Fibroblast of skin of back (primary cell): ENCODE data around the gene TCF23. TPM values are rescaled to one million over a fixed set of nuclear protein-coding genes. Genes with fewer than 3 reads are reported as not detected.
"Not testable (repeated sequence)": the region's sequence is repeated elsewhere in the genome, so short reads cannot be mapped to it uniquely, and the experiment has no call there.

Experiments used
- DNase-seq: peaks from one replicate; pipeline ENCODE4 v3.0.0-alpha.2; 2013
- polyA plus RNA-seq, 2 experiments: library from polyadenylated mRNA; unstranded; fragments of 120-200 nt; gene quantifications; one replicate each; pipeline ENCODE4 v1.2.1, GENCODE V29; 2013; ENCODE audit not compliant: insufficient read length in 2 of 2

TCF23 gene
- not detected for polyA plus RNA-seq (2013, experiment 1 of 2; ENCODE audit: insufficient read length)
- polyA plus RNA-seq (2013, experiment 2 of 2; ENCODE audit: insufficient read length): not detected

DNA sequence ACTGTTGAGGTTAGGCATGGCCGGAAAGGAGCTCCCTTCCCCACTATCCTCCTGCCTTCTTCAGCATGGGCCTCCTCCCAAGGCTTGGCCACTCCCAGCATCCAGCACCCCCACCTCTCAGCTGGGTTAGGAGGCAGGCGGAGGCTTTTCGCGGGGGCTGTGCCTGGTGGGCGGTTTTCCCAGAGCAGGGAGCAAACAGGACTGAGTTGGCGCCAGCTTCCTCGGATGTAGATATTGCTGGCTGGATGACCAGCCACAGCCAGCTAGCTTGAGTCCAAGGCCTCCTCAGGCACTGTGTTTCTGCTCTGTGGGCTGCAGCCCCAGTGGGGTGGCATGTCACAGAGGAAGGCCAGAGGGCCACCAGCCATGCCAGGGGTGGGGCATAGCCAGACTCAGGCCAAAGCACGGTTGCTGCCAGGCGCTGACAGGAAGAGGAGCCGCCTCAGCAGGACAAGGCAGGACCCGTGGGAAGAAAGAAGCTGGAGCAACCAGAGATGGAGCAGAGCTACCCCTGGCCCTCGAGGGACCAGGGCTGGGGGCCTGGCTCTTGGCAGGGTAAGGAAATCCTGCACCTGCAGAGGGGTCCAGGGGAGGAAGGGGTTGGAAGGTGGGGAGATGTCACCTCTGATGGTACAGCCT is at the start of gene TCF23:
Gene TCF23 (plus strand): TSS at position 204 of the 639 bp plus-strand sequence. CDS start 130 bp downstream, at position 334.
- no peak for DNase-seq

DNA sequence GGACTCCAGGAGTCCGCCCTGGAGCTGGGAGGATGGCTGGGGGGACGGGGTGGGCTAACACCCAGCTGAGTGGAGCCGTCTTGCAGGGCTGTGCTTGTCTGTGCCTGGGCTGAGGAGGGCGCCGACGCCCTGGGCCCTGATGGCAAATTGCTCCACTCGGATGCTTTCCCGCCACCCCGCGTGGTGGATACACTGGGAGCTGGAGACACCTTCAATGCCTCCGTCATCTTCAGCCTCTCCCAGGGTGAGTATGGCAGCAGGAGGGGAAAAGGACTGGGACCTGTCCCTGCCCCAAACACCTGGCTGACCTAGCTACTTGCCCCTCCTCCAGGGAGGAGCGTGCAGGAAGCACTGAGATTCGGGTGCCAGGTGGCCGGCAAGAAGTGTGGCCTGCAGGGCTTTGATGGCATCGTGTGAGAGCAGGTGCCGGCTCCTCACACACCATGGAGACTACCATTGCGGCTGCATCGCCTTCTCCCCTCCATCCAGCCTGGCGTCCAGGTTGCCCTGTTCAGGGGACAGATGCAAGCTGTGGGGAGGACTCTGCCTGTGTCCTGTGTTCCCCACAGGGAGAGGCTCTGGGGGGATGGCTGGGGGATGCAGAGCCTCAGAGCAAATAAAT is 49.4 kb upstream of the TCF23 start:
- no peak for DNase-seq

DNA sequence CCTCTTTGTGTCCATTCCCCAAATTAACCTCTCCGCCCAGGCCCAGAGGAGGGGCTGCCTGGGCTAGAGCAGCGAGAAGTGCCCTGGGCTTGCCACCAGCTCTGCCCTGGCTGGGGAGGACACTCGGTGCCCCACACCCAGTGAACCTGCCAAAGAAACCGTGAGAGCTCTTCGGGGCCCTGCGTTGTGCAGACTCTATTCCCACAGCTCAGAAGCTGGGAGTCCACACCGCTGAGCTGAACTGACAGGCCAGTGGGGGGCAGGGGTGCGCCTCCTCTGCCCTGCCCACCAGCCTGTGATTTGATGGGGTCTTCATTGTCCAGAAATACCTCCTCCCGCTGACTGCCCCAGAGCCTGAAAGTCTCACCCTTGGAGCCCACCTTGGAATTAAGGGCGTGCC is 48.8 kb upstream of the TCF23 start:
- no peak for DNase-seq

DNA sequence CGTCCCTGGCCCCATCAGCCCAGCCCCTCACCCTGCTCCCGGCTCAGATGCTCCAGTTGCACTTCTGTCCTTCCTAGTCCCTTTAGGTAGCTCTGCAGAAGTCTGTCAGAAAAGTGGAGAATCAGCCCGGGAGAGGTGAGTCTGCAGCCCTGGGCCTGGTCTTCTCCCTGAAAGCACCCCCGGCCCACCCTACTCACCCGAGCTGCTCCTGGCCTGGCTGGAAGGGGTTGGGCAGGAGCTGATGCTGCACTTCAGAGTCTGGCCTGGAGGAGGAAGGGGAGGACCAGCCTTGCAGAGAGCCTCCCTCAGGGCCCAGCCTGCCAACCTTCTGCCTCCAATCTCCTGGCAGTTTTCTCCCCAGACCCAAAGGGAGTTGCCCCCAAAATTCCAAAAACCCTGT is 46.5 kb upstream of the TCF23 start:
- no peak for DNase-seq

DNA sequence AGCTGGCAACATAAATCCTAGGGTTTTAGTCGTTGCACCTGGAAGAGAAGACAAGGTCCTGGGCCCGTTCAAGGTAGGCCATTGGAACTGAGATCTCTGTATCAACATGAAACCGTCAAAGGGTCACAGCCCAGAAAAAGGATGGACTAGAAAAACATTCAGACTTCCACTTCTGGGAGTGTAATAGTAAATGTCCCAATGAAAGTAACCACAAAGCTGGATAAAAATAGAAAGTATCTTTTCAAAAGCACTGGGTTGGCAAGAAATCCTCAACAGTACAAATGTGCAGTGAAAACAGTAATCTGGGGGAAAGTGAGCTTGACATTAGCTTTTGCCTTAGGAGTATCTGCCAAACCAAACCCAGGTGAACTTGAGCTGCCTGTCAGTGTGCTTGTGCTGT is 42.8 kb upstream of the TCF23 start:
- DNase-seq: no peak

DNA sequence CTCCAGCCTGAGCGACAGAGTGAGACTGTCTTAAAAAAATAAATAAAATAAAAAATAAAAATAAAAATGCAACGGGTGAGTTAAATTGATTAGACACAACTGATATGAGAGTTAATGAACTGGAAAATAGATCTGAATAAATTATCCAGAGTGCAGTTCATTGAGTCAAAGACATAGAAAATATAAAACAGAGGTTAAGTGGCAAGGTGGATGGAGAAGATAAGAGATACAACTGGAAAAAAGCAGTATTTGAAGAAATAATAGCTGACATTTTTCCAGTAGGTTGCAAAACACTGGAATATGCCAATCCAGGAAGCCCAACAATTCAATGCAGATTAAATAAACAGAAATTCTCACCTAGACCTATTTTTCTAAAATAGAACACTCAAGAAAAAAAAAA is 40.6 kb upstream of the TCF23 start:
- no peak for DNase-seq

DNA sequence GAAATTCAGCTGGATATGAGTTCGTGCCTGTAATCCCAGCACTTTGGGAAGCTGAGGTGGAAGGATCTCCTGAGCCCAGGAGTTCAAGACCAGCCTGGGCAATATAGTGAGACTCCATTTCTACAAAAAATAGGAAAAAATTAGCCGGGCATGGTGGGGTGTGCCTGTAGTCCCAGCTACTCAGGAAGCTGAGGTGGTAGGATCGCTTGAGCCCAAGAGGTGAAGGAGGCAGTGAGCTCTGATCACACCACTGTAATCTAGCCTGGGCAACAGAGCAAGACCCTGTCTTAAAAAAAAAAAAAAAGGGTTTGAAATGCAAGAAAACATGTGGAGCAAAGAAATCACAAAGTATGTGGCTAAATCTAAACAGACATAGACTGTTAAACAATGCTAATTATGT is 39.7 kb upstream of the TCF23 start:
- DNase-seq: no peak

DNA sequence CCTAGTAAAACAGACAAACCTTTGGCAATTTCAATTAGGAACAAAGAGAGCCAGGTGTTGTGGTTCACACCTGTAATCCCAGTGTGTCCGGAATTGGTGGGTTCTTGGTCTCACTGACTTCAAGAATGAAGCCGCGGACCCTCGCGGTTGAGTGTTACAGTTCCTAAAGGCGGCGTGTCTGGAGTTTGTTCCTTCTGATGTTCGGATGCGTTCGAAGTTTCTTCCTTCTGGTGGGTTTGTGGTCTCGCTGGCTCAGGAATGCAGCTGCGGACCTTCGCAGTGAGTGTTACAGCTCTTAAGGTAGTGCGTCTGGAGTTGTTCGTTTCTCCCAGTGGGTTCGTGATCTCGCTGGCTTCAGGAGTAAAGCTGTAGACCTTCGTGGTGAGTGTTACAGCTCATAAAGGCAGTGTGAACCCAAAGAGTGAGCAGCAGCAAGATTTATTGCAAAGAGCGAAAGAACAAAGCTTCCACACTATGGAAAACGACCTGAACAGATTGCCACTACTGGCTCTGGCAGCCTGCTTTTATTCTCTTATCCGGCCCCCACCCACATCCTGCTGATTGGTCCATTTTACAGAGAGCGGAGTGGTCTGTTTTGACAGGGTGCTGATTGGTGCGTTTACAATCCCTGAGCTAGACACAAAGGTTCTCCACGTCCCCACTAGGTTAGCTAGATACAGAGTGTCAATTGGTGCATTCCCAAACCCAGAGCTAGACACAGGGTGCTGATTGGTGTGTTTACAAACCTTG is 38.0 kb upstream of the TCF23 start:
- DNase-seq: not testable (repeated sequence)

DNA sequence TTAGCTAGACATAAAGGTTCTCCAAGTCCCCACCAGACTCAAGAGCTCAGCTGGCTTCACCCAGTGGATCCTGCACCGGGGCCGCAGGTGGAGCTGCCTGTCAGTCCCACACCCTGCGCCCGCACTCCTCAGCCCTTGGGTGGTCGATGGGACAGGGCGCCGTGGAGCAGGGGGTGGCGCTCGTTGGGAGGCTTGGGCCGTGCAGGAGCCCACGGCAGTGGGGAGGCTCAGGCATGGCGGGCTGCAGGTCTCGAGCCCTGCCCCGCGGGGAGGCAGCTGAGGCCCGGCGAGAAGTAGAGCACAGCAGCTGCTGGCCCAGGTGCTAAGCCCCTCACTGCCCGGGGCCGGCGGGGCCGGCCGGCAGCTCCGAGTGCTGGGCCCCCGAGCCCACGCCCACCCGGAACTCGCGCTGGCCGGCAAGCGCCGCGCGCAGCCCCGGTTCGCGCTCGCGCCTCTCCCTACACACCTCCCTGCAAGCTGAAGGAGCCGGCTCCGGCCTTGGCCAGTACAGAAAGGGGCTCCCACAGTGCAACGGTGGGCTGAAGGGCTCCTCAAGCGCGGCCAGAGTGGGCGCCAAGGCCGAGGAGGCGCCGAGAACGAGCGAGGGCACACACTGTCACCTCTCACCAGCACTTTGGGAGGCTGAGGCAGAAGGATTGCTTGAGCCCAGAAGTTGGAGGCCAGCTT is 37.3 kb upstream of the TCF23 start:
- not testable (repeated sequence) for DNase-seq

DNA sequence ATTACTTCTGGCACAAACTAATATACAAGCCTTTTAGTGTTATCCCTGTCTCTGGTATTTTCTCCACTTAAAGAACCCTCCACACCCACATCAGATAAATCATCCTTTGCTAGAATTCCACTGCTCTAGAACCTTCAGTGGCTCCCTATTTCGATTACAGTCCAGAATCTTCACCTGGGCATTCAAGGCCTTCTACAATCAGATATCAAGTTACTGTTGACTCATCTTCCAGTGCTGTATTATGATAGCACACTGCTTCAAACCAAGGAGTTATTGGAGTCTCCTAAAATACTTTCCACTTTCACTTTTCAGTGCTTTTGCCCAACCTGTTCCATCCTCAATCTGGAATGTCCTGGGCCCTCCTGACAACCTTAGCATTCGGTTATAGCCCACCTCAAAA is 33.3 kb upstream of the TCF23 start:
- DNase-seq: no peak

DNA sequence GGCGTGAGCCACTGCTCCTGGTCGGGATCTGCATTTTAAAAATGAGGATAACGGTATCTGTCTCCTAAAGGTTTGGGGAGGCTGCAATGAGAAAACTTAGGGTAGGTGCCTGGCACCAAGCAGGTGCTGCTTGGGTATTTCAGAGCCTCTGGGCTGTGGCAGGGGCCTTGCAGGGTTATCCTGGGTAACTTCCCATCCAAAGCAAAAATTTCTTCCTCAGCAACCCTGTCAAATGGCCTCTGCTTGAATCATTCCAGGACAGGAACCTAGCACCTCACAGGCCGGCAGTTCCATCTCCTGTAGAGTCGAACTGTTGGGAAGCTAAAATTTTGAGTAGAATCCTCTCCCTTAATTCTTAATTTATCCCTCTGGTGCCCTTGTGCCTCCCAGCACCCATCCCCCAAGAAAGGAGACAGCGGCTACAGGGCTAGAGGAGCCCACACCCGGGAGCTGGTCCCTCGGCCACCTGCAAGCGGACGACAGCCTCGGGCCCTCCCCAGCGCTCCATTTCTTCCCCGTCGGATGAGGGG is 30.7 kb upstream of the TCF23 start:
- DNase-seq: no peak

DNA sequence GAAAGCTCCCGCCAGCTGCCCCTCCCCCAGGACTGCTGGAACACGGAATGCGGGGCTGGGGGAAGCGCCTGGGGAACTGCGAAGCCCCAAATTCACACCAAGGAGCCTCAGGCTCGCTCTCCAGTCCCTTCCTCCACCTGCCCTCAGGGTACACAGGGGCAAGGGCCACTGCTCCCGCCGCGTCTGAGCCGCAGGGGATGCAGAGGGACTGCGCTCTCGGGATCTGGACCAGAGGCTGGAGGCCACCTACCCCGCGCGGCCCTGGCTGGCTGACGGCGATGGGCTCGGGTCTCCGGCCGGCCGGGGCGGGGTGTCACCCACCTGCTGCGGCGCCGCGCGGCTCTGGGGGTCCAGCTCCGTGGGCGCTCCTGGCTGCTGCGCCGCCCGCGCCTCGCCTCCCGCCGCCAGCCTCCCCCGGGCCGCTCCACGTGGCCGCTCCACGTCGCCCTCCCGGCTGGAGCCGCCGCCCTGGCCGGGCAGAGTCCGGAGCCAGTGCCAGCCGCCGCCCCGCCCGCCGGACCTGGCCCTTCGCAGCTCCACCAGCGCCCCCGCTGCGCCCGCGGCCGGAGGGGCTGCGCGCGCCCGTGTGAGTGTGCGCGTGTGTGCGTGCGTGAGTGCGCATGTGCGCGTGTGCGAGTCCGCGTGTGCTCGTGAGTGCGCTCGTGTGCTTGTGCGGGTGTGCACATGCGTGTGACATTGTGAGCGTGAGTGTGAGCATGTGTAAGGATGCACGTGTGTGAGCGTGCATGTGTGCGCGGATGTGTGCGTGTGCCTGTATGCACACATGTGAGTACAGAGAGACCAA is 30.1 kb upstream of the TCF23 start, which contains the start of gene CGREF1:
Gene CGREF1 (minus strand): TSS at position 604 of the 805 bp plus-strand sequence. CDS start 14,762 bp downstream, outside the sequence.
- no peak for DNase-seq

DNA sequence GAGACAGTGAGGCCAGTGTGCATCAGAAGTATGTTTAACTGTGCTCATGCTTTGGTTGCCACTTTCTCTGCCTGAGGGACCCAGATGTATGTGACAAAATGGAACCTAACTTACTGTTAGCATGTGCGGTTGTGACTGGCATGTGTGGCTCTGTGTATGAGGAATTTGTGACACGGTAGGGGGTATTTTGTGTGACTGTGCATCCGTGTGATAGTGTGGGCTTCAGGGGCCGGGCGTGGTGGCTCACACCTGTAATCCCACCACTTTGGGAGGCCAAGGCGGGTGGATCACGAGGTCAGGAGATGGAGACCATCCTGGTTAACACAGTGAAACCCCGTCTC is 29.5 kb upstream of the TCF23 start:
- DNase-seq: not testable (repeated sequence)

DNA sequence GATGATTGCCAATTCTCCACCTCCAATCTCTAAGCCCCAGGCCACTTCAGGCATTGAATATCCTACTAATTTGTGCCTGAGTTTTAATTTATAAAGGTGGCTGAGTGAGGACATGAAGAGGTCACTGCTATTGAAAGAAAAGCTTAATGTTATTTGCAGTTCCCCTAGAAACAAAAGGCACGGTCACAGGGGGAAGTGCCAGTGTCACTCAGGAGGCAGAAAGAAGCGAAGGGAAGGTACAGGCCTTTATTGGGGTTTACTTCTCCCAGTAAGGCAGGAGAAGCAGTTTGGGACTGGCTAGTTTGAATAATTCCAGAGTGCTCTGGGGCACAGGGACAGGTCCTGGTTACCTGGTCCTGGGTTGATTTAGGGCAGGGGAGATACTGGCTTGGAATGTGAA is 26.9 kb upstream of the TCF23 start:
- no peak for DNase-seq

DNA sequence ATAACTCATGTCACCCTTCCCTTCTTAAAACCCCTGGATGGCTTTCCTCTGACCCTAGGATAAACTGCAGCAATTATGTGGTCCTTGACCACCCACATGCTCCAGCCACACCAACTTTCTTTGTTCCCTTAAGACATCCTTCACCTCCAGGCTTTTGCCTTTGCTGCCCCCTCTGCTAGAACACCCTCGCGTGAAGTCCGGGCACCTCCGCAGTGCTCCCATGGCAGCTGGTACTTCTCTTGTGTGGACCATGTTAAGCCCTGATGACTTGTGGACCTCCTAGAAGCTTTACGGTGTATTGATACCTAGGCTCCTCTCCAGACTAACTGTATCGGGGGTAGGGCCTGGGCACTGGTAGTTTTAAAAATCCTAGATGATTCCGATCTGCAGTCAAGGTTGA is 26.0 kb upstream of the TCF23 start:
- no peak for DNase-seq

DNA sequence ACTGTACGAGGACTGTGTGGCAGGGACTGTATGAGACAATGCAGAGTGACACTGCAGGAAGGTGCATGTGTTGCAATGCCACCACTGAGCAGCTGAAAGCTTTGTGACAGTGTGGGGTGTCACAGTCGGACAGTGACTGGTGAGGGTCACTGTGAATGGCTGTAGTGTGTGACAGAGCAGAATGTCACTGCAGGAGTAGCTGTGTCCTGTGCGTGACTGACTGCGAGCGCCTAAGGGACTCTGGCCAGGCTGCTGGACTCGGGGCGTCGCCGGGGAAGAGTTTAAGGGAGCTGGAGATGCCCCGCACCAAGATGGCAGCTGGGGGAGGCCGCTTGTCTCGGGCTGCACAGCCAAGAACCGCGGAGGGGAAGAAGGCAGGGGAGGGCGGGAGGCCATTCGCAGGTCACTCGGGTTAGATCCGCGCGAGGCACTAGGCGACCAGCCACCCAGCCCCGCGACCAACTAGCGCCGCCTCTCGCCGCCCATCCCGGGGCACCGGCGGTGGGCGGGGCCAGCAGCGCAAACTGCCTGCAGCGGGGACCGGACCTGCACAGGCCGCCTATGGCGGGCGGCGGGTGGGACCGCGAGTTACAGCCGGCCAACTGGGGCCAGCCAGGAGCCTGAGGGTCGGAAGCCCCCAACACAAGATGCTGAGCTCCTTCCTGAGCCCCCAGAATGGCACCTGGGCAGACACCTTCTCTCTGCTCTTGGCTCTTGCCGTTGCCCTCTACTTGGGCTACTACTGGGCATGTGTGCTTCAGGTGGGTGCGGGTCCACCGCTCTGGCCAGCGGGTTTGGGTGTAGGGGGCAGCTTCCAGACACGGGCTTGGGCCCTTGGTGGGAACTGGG is 25.3 kb upstream of the TCF23 start, which contains the start of gene ABHD1:
Gene ABHD1 (plus strand): TSS at position 514 of the 849 bp plus-strand sequence. CDS start 134 bp downstream, at position 648.
- peak; percentile 19 for DNase-seq

DNA sequence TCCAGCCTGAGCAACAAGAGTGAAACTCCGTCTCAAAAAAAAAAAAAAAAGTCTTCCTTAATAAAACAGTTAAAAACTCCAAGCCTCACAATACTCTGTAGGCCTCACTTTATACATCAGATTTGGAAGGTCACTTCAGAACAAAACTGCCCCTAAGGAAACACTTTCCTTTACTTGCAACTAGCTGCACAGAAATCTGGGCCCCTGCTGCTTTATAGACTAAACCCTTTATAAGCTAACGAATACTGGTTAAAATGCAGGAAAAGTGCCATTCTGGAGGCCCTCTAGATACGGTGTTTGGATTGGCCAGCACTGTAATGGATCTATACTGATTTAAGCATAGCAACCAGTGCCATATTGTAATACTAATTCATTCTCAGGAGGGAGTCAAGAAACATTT is 23.7 kb upstream of the TCF23 start:
- no peak for DNase-seq

DNA sequence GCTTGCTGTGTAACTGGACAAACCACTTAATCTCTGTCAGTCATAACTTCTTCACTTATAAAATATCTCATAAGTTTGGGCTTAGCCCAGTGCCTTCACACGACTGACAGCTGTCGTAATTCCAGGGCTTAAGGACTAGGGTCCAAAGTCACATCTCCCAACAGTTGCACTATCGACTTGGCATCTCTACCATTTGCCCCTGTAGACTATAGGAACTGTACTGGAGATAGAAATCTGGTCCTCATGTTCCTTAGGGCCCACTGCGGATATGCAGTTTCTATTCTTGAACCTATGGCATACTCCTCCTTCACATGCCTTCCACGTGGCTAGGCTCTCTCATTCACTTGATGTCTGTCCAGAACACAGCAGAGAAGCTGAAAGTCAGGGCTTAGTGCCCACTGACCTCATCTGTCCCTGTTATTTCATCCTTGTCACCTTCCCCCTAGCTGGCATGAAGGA is 22.5 kb upstream of the TCF23 start:
- DNase-seq: no peak

DNA sequence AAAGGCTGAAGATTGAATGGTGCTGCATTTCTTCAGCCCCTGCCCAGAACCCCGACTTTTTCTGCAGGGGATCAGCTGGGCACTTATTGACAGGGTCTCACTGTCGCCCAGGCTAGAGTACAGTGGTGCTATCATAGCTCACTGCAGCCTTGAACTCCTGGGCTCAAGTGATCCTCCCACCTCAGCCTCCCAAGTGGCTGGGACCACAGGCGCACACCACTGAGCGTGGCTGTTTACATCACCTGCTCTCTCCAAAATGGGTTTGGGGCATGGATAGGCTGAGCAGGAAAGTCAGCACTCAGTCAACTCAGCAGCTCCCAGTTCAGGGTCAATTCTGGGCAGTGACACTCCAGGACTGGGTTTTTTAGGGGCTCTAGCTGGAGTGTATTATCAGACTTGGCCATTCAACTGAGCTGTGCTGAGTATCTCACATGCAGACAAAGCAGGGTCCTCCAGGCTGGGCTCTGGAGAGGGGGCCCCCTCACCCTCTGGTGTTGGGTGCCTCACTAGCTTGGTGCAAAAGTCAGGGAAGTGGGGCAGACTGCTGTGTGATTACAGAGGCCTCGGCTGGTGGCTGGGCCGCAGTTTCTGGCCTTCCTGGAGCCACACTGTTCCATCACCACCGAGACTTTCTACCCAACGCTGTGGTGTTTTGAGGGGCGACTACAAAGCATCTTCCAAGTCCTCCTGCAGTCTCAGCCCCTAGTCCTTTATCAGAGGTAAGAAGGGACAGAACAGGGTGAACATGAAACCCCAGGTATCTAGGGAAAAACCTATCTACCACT is 20.7 kb upstream of the TCF23 start:
- DNase-seq: no peak
